GM10266 (cell line): ENCODE results near the gene TXNDC5.

Source experiments
- DNase-seq: peaks from one replicate; pipeline ENCODE4 v3.0.0; 2012; ENCODE audit errors: extremely low spot score
- TF ChIP-seq, protein P1 (sequence below): IDR thresholded peaks from 2 replicates; pipeline ENCODE4 v1.5.1; 2012; ENCODE audit warnings: mild to moderate bottlenecking, low read depth; ENCODE audit not compliant: control insufficient read depth, insufficient read depth; ENCODE audit errors: missing control alignments

Gene TXNDC5

GRCh38 chr6:7887278-7887991 lies 23.2 kb downstream of the TXNDC5 start:
- TF ChIP-seq, protein P1, sequence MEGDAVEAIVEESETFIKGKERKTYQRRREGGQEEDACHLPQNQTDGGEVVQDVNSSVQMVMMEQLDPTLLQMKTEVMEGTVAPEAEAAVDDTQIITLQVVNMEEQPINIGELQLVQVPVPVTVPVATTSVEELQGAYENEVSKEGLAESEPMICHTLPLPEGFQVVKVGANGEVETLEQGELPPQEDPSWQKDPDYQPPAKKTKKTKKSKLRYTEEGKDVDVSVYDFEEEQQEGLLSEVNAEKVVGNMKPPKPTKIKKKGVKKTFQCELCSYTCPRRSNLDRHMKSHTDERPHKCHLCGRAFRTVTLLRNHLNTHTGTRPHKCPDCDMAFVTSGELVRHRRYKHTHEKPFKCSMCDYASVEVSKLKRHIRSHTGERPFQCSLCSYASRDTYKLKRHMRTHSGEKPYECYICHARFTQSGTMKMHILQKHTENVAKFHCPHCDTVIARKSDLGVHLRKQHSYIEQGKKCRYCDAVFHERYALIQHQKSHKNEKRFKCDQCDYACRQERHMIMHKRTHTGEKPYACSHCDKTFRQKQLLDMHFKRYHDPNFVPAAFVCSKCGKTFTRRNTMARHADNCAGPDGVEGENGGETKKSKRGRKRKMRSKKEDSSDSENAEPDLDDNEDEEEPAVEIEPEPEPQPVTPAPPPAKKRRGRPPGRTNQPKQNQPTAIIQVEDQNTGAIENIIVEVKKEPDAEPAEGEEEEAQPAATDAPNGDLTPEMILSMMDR = no peak
- DNase-seq = no peak

DNA sequence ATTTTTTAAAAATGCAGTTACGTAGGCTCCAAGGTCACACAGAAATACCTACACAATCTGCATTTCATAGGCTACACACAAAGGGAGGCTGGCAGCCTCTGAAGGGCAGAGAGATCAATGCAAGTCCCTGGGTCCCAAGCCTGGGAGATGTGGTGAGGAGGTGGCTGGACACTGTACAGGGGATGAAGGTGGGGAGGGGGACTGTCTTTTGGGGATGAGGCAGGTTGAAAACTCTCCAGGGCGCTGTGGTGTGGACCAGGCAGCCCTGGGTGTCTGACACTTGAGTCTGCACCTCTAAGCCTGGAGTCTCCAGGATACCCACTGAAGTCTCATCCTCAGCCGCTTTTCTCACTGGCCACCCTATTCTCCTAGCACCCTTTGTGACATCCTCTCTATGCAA lies 24.5 kb downstream of the TXNDC5 start:
- no peak for DNase-seq
- TF ChIP-seq, protein P1 = no peak

GRCh38 chr6:7883381-7883780 lies 27.2 kb downstream of the TXNDC5 start:
- no peak for DNase-seq
- TF ChIP-seq, protein P1 = no peak

DNA sequence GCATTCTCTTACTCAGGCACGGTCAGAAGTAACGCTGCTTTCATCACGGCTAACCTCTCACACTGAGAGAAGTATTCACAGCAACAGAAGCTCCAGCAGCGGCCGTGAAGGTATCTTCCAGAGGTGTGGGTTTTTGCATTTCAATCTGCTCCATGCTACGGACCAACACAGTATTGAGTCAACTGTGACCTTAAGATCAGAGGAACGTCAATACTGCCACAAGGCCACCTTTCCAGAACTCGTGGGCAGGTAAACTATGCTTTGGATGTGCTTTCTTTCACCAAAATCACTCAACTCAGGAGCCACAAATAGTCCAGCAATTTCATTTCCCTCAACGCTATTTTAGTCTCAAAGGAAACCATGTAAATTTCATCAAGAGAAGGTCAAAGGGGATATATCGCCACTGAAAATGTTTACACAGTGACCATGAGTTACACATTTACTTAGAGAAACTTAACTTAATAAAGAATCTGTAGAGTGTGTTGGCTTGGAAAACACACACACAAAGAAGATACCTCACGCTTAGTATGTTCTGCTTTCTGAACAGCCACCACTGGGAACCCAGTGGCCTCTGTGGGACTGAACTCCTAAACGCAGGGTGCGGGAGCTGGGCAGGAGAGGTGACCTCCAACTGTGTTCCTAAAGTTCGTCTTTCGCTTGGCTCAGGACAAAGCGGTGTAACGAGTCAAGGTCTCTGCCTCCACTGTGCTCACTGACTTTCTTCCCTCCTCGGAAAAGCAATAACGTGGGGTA lies 27.9 kb downstream of the TXNDC5 start:
- TF ChIP-seq, protein P1 = no peak

GRCh38 chr6:7881765-7882500 lies 28.7 kb downstream of the TXNDC5 start:
- DNase-seq = no peak
- TF ChIP-seq, protein P1 = no peak

More for the DNA sequence above, 27.9 kb downstream of the TXNDC5 start:
- DNase-seq = no peak

DNA sequence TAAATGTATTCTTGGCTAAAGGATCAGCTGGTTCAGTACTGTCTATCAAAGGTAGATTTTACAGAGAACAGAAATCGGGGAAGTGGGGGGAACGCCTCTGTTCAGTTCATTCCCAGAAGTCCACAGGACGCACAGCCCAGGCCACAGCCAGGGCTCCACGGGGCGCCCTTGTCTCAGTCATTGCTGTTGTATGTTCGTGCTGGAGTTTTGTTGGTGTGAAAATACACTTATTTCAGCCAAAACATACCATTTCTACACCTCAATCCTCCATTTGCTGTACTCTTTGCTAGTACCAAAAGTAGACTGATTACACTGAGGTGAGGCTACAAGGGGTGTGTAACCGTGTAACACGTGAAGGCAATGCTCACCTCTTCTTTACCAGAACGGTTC lies 29.9 kb downstream of the TXNDC5 start:
- DNase-seq = no peak
- TF ChIP-seq, protein P1 = no peak
